Ecto neural progenitor cell (in vitro differentiated cells): ENCODE data around the gene TCF7L2.

Experiments used
- DNase-seq: peaks from one replicate; pipeline ENCODE4 v3.0.0-alpha.2; 2018; ENCODE audit warnings: low spot score

The TCF7L2 gene

GRCh38 chr10:113126229-113127201, 176.5 kb downstream of the TCF7L2 start:
- peak; percentile 86 for DNase-seq

DNA sequence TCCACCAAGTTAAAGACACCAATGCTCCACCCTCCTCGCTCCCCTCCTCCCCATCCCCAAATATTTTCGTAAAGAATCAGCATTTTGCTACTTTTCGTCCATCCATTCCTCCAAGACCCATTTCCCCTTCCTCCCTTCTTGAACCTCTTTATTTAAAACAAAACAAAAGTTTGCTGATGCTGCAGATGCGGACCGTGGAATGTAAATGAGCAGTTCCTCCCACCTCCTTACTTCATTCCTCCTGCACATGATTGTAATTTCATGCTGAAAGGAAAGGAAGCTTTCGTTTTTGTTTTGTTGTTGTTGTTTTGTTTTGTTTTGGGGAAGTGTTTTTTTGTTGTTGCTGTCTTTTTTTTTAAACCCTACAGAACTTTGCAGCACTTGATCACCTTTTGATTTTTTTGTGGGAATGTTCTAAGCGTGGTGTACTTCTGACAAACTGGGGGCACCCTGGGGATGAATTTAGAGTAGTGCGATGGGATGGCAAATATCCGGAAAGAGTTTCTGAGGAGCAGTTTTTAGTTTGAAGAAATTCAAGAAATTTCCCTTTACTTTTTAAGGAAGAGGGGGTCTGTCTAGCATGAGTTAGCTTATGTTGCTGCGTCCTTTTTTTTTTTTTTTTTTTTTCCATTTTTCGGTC, 177.3 kb downstream of the TCF7L2 start:
- DNase-seq, result no peak

- DNase-seq, result no peak
These were observed 177.8 kb downstream of the TCF7L2 start for GRCh38 chr10:113127901-113128283.

DNA sequence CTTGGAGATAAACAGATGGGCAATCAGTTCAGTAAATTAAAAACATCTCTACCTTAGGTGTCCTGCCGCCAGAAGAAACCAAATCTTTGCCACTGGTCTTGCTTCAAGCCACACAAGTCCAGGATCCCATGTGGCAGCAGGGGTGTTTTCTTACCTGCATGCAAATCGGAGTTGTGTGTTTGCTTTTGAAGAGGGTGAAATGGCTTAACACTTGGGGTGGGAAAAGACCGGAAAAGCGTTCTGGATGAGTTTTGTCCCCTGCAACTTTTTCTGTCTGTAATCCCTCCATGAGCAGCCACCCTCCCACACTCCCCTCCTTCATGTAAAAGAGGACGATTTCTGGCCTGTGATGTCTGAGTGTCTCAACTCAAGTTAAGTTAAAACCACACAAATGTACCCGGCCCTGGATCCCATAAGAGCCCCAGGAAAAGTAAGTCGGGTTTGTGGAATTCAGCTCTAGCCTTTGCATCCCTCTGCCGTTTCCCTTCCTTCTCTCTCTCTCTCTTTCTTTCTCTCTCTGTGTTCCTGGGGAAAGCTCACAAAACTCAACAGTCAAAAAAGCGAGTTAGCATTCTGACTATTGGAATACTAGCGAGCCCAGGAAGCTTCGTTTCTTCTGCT, 178.5 kb downstream of the TCF7L2 start:
- no peak for DNase-seq

DNA sequence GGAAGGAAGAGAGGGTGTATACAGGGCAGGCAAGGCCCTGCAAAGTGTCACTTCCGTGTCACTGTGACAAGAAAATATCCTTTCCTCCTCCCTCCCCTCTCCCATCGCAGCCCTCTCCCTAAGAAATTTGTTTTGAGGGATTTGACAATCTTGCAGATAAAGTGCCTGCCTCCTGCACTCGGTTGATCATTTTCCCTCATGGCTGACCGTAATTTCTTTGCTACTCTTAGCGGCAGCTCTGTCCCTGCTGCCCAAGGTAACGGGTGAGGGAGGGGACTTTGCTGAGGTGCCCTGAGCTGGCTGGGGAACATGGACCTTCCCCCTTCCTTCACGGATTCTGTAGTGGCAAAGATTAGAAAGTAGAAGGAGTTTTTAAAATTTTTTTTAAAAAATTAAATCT, 179.1 kb downstream of the TCF7L2 start:
- no peak for DNase-seq

DNA sequence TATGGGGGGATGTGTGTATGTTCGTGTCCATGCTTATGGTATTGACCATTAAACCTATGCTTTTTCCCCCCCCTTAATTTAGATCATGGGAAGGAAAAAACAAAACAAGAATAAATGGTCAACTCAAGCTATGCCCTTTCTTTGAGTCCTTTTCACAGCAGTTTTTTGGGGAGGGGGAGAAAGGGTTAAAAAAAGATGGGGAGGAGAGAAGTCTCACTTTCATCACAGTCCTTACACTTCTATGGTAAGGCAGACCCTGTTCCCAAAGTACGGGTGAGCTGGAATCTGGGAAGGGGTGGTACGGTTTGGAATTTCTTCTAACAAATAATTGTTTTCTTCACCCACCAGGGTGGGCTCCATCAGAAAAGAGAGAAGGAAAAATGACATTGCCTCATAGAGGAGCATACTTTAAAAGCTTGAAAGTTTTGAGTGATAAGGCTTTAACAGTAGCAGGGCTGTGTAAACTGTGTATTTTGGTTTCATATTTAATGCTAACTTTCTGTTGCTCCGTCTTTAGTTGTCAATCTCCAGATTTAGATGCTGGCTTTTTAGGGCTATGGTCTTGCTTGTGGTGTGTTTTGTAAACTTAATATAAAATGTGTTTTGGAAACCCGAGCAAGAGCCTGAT, 180.1 kb downstream of the TCF7L2 start:
- no peak for DNase-seq

DNA sequence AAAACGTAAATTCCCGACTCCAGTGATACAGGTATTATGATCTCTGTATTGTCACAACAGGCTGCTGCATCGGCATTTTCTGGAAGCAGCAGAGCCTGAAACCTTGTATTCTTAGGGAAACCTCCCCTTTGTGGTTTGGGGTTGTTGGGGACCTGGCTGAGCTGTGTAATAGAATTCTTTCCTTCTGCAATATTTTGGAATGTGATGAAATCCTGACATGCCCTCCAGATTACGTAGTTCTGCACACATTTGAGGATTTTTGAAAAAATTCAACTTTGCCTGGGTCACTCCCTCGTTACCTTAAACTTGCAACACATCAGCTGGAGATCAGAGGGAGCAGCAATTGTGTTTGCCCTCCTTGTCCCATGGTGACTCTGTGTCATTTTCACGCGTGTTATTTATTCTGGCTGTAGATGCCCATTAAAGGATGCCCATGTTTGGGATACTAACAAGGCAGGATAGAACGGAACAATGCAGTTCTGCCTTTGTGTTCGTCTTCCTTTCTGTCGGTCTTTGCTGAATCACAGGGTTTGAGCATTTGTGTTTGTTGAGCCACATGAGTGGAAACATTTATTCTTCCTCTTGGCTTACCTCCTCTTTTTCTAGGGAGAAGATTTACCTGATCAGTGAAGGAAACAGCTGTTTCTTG, 181.7 kb downstream of the TCF7L2 start:
- DNase-seq, result no peak

GRCh38 chr10:113132591-113133121, 182.6 kb downstream of the TCF7L2 start:
- DNase-seq, result peak; percentile 74

- DNase-seq, result no peak
These were observed 183.6 kb downstream of the TCF7L2 start for GRCh38 chr10:113133497-113134115.

DNA sequence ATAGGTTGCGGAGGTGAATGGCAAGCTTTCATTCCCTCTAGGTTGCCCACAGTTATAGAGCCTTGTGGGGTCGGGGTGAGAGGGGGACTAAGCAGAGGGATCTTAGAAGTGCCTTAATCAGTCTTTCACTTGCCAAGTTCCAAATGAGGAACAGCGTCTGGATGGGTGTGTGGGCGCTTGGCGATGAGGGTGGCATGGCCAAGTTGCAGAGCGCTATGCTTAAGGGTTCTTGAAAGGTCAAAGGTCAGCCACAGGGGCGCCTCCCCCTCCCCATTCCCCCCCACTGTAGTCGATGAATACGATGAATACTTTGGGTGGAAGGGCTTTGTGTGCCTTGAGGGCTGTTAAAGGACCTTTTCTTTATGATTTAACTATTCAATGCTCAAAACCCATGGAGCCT, 185.0 kb downstream of the TCF7L2 start:
- DNase-seq, result no peak

DNA sequence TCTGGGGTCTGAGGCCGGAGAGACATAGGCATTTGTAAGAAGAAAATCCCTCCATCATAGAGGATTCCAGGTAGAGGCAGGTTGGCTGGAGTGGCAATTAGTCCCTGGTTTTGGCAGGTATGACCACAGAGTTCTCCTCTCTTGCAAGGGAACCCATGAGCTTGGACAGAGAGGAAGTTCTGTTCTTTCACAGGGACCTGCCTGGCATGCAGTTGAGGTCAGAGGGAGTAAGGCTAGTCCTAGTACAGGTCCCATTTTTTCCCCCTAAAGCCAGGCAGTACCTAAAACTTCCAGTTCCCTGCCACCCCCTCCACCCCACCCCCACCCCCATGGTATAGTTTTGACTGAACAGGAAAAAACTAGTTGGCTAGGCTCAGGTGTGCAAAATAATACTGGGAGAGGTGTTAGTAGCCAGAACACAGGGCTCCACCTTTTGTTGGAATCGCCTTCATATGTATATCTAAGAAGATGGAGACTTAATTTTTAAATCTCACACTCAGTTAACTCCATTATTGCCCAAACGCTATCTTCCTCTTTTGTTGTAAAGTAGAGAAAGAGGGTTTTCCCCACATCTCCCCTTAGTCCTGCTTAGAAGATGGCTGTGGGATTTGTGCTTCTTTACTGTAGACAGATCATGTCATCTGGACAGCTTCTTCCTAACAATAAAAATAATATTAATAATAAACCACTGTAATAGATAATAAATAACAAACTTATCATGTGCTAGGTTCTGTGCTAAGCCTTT, 188.1 kb downstream of the TCF7L2 start:
- DNase-seq, result no peak

DNA sequence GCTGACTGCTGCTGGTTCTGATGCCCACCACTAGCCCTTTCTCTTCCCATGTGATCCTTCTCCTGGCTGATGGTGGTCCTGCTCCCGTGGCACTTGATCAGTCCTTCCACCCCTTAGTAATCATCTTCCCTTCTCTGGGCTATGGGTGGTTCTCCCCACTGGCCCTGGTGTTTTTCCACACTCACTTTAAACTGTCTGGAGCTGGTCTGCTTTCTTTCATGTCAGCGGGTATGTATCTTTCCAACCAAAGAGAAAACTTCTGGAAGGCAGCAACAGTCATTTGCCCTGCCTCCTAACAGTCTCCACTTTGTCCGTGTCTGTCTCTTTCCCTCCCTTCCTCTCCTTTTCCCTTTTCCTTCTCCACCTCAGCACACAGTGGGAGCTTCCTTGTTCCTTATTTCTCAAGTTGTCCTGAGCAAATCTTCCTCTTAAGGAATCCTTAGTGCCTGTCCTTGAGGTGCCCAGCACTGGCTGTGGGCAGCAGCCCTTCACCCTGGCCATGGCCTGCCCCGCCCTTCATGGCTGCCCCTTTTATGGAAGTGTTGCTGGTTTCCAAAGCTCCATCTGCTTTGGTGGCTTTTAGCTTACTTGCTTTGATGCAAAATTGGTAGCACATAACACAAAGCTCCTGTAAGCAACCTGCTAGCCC, 189.0 kb downstream of the TCF7L2 start:
- DNase-seq, result no peak

DNA sequence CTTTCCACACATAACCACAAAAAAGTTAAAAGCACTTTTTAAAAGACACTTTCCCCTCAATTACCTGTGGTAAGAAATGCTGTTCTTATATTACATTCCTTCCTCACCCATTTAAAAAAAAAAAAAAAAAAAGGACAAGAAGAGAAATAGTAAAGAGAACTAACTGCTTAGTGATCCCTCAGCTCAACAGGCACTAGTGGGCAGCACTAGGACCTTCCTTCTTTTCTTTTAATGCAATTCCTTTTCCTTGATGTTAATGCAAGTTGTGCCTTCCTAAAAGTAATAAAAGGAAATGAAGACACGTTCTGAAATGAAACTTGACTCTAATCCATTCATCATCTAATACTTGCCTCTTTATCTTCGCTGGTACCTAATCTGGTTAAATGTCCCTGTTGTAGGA, 189.7 kb downstream of the TCF7L2 start:
- no peak for DNase-seq

GRCh38 chr10:113140143-113141011, 190.3 kb downstream of the TCF7L2 start:
- no peak for DNase-seq

GRCh38 chr10:113142601-113143362, 192.7 kb downstream of the TCF7L2 start:
- no peak for DNase-seq

DNA sequence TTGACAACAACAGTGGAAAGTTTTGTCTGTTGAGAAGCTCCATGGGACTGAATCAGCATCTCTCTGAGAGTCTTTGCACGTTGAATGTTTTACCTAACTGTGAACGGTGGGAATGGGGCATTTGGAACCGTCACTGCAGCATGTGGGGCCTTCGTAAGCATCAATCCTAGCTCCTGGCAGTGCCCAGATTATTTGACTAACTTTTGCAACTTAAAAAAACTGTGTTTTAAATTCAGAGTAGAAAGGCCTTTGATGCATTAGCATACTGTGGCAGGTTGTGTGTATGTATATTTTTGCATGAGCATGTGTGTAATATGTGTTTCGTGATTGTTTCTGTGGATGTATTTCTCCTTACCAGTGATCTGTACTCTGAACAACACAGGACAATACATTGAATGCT, 194.5 kb downstream of the TCF7L2 start:
- no peak for DNase-seq

DNA sequence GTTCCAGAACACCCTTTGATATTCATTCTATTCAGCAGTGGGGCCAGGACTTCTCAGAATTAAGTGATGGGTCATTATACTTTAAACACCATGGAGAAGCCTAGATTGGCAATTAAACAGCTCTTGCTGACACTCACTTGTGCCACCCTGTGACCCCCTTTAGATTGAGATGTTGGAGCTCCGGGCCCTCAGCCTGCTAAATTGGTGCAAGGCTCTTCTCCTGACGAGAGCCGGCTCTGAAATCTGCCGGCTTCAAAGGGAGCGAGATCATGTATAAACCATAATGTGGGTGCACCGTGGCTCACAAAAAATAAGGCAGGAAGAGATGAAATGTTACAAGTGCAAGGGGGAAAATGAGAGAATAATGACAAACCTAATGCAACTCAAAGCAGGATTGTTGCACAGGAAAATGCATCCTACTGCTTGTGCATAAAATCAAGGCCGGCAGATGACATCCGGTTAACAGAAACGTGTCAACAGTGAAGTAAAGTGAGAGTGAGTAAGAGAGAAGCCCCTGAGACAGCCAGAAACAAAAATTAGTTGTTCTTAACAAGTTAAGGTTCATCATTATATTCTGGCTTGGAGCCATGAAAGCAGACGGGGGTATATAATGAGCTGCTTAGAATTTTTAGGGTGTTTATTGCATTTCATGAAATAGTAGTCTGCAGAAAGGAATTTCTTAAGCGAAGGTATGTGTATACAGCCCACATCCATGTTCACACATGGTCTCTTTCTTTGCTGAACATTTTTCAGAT, 198.2 kb downstream of the TCF7L2 start:
- no peak for DNase-seq
